Measurements from ENCODE around the gene CBX1. TPM values are rescaled to one million over a fixed set of nuclear protein-coding genes. Genes with fewer than 3 reads are reported as not detected.

The CBX1 gene
- total and polyA plus RNA-seq, 2 of the 13 experiments (the other 11 are each of a cell fraction or from before 2014, with no cell fraction given), result 17.8 to 108 TPM

- TF ChIP-seq, protein P1, sequence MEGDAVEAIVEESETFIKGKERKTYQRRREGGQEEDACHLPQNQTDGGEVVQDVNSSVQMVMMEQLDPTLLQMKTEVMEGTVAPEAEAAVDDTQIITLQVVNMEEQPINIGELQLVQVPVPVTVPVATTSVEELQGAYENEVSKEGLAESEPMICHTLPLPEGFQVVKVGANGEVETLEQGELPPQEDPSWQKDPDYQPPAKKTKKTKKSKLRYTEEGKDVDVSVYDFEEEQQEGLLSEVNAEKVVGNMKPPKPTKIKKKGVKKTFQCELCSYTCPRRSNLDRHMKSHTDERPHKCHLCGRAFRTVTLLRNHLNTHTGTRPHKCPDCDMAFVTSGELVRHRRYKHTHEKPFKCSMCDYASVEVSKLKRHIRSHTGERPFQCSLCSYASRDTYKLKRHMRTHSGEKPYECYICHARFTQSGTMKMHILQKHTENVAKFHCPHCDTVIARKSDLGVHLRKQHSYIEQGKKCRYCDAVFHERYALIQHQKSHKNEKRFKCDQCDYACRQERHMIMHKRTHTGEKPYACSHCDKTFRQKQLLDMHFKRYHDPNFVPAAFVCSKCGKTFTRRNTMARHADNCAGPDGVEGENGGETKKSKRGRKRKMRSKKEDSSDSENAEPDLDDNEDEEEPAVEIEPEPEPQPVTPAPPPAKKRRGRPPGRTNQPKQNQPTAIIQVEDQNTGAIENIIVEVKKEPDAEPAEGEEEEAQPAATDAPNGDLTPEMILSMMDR (CRISPR knock-in tag; IDR thresholded peaks at IDR 0.05), result peak; percentile 65
- TF ChIP-seq, protein P2, sequence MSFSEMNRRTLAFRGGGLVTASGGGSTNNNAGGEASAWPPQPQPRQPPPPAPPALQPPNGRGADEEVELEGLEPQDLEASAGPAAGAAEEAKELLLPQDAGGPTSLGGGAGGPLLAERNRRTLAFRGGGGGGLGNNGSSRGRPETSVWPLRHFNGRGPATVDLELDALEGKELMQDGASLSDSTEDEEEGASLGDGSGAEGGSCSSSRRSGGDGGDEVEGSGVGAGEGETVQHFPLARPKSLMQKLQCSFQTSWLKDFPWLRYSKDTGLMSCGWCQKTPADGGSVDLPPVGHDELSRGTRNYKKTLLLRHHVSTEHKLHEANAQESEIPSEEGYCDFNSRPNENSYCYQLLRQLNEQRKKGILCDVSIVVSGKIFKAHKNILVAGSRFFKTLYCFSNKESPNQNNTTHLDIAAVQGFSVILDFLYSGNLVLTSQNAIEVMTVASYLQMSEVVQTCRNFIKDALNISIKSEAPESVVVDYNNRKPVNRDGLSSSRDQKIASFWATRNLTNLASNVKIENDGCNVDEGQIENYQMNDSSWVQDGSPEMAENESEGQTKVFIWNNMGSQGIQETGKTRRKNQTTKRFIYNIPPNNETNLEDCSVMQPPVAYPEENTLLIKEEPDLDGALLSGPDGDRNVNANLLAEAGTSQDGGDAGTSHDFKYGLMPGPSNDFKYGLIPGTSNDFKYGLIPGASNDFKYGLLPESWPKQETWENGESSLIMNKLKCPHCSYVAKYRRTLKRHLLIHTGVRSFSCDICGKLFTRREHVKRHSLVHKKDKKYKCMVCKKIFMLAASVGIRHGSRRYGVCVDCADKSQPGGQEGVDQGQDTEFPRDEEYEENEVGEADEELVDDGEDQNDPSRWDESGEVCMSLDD (CRISPR knock-in tag; IDR thresholded peaks at IDR 0.05; ENCODE audit: borderline replicate concordance), result peak; percentile 10; the same call in 1 of the 2 replicates
- TF ChIP-seq ZNF333 (CRISPR knock-in tag; IDR thresholded peaks at IDR 0.05; ENCODE audit: borderline replicate concordance) (peak; percentile 98), TARDBP (CRISPR knock-in tag; IDR thresholded peaks at IDR 0.05) (peak; percentile 58; the same call in 1 of the 2 replicates), ZNF747 (CRISPR knock-in tag; IDR thresholded peaks at IDR 0.05; ENCODE audit: borderline replicate concordance) (peak; percentile 96; the same call in 1 of the 2 replicates), SMARCE1 (IDR thresholded peaks at IDR 0.05; ENCODE audit: borderline replicate concordance) (no peak), ZNF75D (CRISPR knock-in tag; IDR thresholded peaks at IDR 0.05; ENCODE audit: borderline replicate concordance) (no peak), TSC22D2 (CRISPR knock-in tag; IDR thresholded peaks at IDR 0.05; ENCODE audit: borderline replicate concordance) (peak; percentile 60; the same call in 1 of the 2 replicates), SOX6 (IDR thresholded peaks at IDR 0.05) (no peak), SOX6 (CRISPR knock-in tag; IDR thresholded peaks at IDR 0.05) (peak; percentile 81), ZNF512 (CRISPR knock-in tag; IDR thresholded peaks at IDR 0.05) (no peak), STAT5B (CRISPR knock-in tag; IDR thresholded peaks at IDR 0.05) (no peak)
- TF ChIP-seq, protein P3, sequence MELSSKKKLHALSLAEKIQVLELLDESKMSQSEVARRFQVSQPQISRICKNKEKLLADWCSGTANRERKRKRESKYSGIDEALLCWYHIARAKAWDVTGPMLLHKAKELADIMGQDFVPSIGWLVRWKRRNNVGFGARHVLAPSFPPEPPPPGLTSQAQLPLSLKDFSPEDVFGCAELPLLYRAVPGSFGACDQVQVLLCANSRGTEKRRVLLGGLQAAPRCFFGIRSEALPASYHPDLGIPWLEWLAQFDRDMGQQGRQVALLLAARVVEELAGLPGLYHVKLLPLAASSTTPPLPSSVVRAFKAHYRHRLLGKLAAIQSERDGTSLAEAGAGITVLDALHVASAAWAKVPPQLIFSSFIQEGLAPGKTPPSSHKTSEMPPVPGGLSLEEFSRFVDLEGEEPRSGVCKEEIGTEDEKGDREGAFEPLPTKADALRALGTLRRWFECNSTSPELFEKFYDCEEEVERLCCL (CRISPR knock-in tag; IDR thresholded peaks at IDR 0.05; ENCODE audit: borderline replicate concordance), result no peak
- TF ChIP-seq, protein P4, sequence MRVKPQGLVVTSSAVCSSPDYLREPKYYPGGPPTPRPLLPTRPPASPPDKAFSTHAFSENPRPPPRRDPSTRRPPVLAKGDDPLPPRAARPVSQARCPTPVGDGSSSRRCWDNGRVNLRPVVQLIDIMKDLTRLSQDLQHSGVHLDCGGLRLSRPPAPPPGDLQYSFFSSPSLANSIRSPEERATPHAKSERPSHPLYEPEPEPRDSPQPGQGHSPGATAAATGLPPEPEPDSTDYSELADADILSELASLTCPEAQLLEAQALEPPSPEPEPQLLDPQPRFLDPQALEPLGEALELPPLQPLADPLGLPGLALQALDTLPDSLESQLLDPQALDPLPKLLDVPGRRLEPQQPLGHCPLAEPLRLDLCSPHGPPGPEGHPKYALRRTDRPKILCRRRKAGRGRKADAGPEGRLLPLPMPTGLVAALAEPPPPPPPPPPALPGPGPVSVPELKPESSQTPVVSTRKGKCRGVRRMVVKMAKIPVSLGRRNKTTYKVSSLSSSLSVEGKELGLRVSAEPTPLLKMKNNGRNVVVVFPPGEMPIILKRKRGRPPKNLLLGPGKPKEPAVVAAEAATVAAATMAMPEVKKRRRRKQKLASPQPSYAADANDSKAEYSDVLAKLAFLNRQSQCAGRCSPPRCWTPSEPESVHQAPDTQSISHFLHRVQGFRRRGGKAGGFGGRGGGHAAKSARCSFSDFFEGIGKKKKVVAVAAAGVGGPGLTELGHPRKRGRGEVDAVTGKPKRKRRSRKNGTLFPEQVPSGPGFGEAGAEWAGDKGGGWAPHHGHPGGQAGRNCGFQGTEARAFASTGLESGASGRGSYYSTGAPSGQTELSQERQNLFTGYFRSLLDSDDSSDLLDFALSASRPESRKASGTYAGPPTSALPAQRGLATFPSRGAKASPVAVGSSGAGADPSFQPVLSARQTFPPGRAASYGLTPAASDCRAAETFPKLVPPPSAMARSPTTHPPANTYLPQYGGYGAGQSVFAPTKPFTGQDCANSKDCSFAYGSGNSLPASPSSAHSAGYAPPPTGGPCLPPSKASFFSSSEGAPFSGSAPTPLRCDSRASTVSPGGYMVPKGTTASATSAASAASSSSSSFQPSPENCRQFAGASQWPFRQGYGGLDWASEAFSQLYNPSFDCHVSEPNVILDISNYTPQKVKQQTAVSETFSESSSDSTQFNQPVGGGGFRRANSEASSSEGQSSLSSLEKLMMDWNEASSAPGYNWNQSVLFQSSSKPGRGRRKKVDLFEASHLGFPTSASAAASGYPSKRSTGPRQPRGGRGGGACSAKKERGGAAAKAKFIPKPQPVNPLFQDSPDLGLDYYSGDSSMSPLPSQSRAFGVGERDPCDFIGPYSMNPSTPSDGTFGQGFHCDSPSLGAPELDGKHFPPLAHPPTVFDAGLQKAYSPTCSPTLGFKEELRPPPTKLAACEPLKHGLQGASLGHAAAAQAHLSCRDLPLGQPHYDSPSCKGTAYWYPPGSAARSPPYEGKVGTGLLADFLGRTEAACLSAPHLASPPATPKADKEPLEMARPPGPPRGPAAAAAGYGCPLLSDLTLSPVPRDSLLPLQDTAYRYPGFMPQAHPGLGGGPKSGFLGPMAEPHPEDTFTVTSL (CRISPR knock-in tag; IDR thresholded peaks at IDR 0.05; ENCODE audit: borderline replicate concordance), result peak; percentile 21; the same call in 1 of the 2 replicates
Measured at GRCh38 chr17:48107137-48108055, 6.1 kb upstream of the CBX1 start, which contains the start of gene SNX11 (continued).
